IPS DF 19.7 (cell line): ENCODE measurements around the gene MRPL4.

ENCODE experiments used
- DNase-seq: peaks from one replicate; pipeline ENCODE4 v3.0.0-alpha.2; 2013; ENCODE audit warnings: low read depth, low spot score

The MRPL4 gene

GRCh38 chr19:10288662-10289166 is 36.7 kb downstream of the MRPL4 start:
- no peak for DNase-seq

- DNase-seq: no peak
Measured at GRCh38 chr19:10289167-10289835, 37.3 kb downstream of the MRPL4 start.

DNA sequence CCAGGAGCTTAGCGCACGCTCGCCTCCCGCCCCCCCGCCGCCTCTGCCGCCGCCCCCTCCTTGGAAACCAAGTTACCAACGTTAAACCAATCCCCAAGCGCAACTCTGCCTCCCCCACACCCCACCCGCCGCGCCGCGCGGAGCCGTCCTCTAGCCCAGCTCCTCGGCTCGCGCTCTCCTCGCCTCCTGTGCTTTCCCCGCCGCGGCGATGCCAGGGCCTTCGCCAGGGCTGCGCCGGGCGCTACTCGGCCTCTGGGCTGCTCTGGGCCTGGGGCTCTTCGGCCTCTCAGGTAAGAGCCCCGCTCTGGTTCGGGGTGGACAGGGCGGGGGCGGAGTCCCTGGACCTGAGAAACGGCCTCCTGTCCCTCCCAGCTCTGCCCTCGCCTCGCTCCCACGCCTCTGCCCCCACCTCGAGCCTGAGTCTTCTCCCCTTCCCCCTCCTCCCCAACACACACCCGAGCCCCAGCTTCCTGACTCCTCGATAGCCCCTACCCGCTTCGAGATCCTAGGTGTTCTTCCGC is 37.9 kb downstream of the MRPL4 start, which contains the start of gene ICAM5:
Gene ICAM5 (plus strand): TSS at position 117 of the 521 bp plus-strand sequence. CDS start 92 bp downstream, at position 209.
- no peak for DNase-seq

DNA sequence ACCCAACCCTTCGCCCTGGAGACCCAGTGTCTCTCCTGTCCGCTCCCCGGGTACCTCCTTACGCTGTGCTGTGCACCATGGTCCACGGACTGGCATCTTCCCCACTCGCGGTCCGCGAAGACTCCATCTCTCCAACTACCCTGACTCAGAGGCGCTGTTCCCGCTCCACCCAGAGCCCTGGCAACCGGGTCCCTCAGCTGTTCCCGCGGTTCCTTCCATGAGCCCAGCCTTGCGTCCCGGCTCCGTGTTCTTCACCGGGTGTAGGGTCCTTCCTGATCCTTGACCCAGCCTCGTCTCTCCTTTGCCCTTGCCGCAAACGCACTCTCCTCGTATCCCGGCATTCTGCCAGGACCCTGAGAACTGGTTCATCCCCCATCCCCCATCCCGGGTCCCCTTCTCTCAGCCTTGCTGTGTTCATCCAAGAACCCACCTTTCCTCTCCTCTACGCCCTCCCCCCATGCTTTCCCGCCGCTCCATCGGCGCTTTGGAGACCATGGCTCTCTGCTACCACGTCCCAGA is 38.4 kb downstream of the MRPL4 start:
- no peak for DNase-seq

- no peak for DNase-seq
Measured at GRCh38 chr19:10290876-10291553, 39.0 kb downstream of the MRPL4 start.

GRCh38 chr19:10291554-10292205 is 39.7 kb downstream of the MRPL4 start:
- DNase-seq: no peak

DNA sequence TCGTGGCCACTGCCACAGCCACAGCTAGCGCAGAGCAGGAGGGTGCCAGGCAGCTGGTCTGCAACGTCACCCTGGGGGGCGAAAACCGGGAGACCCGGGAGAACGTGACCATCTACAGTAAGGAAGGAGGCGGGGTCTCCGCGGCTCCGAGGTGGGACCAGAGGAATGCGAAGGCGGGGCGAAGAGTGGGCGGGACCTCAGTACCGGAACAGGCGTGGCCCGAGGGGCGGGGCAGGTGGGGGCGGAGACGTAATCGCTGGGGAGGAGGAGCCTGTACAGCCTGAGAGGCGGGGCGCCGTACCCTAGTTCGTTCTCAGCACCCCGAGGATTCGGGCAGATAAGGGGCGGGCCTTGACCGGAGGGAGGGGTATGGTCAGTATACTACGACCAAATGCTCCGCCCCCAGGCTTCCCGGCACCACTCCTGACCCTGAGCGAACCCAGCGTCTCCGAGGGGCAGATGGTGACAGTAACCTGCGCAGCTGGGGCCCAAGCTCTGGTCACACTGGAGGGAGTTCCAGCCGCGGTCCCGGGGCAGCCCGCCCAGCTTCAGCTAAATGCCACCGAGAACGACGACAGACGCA is 40.3 kb downstream of the MRPL4 start:
- no peak for DNase-seq

- no peak for DNase-seq
Measured at GRCh38 chr19:10292789-10293636, 41.0 kb downstream of the MRPL4 start.

- DNase-seq: no peak
Measured at GRCh38 chr19:10293637-10294367, 41.8 kb downstream of the MRPL4 start.

GRCh38 chr19:10294368-10294697 is 42.3 kb downstream of the MRPL4 start:
- DNase-seq: no peak

DNA sequence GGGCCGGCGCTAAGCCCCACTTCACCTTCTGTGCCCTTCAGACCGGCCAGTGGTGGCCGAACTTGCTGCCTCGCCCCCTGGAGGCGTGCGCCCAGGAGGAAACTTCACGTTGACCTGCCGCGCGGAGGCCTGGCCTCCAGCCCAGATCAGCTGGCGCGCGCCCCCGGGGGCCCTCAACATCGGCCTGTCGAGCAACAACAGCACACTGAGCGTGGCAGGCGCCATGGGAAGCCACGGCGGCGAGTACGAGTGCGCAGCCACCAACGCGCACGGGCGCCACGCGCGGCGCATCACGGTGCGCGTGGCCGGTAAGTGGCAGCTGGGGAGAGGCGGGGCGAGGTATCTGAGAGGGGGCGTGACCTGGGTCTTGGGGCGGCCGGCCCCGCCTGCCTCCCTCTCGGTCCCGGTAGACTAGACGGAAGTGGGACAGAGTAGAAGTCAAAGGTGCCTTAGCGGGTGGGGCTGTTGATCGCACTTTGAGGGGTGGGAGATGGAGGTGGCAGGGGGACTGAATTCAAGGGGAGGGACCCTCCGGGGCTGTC is 43.4 kb downstream of the MRPL4 start:
- DNase-seq: no peak

DNA sequence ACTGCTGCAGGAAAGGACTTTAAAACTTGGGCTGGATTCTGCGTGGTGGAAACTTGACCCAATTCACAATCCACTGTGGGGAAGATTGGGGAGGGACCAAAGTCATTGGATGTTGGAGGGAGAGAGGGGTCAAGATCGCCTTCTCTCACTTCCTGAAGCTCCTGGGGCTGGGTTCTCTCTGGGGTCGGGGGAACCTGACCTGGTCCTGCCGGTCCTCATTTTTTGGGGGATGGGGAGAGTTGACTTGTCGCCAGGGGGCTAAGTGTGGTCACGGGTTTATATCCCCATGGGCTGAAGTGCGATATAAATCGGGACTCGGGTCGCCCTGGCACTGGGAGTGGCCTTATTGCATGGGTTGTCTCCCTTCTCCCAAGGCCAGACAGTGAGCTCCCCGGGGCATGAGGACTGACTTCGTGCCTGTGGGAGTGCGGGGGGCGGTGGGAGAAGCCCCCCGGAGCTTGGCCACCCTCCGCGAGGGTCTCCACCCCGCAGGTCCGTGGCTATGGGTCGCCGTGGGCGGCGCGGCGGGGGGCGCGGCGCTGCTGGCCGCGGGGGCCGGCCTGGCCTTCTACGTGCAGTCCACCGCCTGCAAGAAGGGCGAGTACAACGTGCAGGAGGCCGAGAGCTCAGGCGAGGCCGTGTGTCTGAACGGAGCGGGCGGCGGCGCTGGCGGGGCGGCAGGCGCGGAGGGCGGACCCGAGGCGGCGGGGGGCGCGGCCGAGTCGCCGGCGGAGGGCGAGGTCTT is 44.0 kb downstream of the MRPL4 start:
- DNase-seq: no peak

GRCh38 chr19:10299545-10300458 is 47.8 kb downstream of the MRPL4 start:
- DNase-seq: no peak

DNA sequence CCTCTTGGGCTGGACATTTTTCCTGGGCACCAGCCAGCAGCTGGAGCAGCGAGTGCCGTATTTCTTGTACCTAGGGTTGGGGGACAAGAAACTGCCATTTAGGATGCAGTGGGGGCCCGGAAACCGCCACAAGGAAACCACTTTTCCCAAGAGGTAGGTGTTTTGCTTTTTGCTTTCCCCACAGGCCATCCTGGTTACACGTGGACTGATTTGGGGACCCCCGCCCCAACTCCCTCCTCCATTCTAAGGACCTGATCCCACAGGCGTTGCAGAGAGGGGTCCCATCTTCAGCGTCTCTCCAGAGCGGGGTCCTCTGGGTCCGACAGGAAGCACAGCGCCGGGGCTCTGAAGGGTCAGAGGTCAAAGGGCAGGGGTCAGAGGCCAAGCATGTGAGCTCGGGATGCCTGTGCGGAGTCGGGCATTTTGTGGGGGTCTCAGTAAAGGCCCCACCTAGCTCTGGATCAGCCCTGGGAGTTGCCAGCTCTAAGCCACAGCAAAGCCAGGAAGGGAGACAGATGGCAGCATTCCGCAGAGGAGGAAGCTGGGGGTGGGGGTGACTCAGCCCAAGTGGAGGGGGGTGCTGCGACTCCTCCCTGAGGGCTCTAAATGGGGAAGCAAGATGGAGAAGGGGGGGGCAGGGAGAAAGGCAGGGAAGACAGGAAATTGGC is 53.3 kb downstream of the MRPL4 start:
- DNase-seq: no peak

GRCh38 chr19:10306327-10306726 is 54.3 kb downstream of the MRPL4 start:
- DNase-seq: no peak

DNA sequence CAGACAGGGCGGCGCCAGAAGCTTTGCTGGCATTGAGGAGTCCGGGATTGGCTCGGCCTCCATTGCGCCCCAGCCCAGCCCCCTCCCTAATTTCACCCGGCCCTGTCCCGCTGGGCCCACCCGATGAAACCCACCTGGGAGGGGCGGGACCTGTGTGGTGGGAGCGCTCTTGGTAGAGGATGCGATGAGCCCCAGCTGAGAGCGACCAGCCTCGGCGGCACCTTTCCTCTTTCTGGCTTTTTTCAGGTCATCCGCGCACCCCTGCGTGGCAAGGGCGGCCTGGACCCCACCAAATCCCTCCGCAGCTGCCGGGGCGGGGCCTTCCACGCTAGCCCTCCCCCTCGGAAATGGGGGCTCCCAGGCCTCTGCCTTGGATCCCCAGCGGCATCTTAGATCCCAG is 57.4 kb downstream of the MRPL4 start, which contains the start of gene ZGLP1:
Gene ZGLP1 (minus strand): TSS at position 393 of the 400 bp plus-strand sequence.
- no peak for DNase-seq
